HCT116 (cell line): ENCODE results near the gene PCBP3. TPM values are rescaled to one million over a fixed set of nuclear protein-coding genes. Genes with fewer than 3 reads are reported as not detected.

ENCODE experiments used
- ATAC-seq: fragments of 200-7000 bp; cut with Tn5 transposase; 2 replicates; pipeline ENCODE4 v1.9.1; 2020; ENCODE audit warnings: mild to moderate bottlenecking, moderate library complexity
- BruUV-seq: library from RNA; stranded (reverse); fragments of 400-500 nt; replicated peaks from 2 replicates; lab custom pipeline; 2021; lab: Mats Ljungman, UMichigan
- CTCF ChIA-PET: fragments of 300-600 bp; sonication (Branson Sonifier 250); formaldehyde crosslinking; loops from one replicate; lab custom pipeline; 2021; ENCODE audit warnings: antibody characterized with exemption; lab: Charles Lee
- POLR2A ChIA-PET: fragments of 300-600, 350-600 bp; sonication (Branson Sonifier 250); formaldehyde crosslinking; loops from one replicate; lab custom pipeline; 2021; ENCODE audit warnings: antibody characterized with exemption; lab: Charles Lee
- RAD21 ChIA-PET, 2 experiments: fragments of 300-600 bp; sonication (Branson Sonifier 250); formaldehyde crosslinking; loops; one replicate each; lab custom pipeline; 2023; ENCODE audit warnings: low total read pairs in 2 of 2; ENCODE audit not compliant: uncharacterized antibody in 2 of 2, unreplicated experiment in 2 of 2, low non-redundant PET in 1 of 2; lab: Charles Lee
- DNase-seq: peaks from one replicate; pipeline ENCODE4 v3.0.0-alpha.2; 2010; ENCODE audit warnings: low read depth, low spot score
- H2AFZ ChIP-seq: fragments of 200-600 bp; shearing (Covaris generic), sonication (generic); 2 replicates; pipeline ENCODE4 v1.6.1; 2017; ENCODE audit warnings: low read depth, mixed run types, mixed read lengths, antibody characterized with exemption, low read length; ENCODE audit not compliant: poor library complexity, severe bottlenecking
- H3K27ac ChIP-seq: 2 replicates; pipeline ENCODE4 v1.5.1; 2012; ENCODE audit warnings: low read depth, low read length
- H3K27me3 ChIP-seq: fragments of 200-600 bp; sonication (generic); 2 replicates; pipeline ENCODE4 v1.6.1; 2016; ENCODE audit warnings: mixed run types, low read length, mixed read lengths; ENCODE audit not compliant: insufficient read depth
- H3K36me3 ChIP-seq, 2 experiments: fragments of 200-500 bp in 1 of 2; fragments of 200-600 bp in 1 of 2; sonication (Bioruptor generic) in 1 of 2; sonication (generic) in 1 of 2; 2 replicates each; pipeline versions ENCODE4 v1.5.1 to v1.6.1; 2014 to 2016; ENCODE audit warnings: low read length in 2 of 2, inconsistent platforms in 1 of 2, mixed read lengths in 1 of 2, mixed run types in 1 of 2; ENCODE audit not compliant: insufficient read depth in 2 of 2, control insufficient read depth in 1 of 2
- H3K4me1 ChIP-seq, 2 experiments: fragments of 200-600 bp in 1 of 2; sonication (generic) in 1 of 2; 2 replicates each; pipeline versions ENCODE4 v1.5.1 to v1.6.1; 2012 to 2017; ENCODE audit warnings: low read length in 2 of 2, inconsistent platforms in 1 of 2, mild to moderate bottlenecking in 1 of 2, mixed read lengths in 1 of 2, mixed run types in 1 of 2, moderate library complexity in 1 of 2; ENCODE audit not compliant: insufficient read depth in 2 of 2, control insufficient read depth in 1 of 2
- H3K4me2 ChIP-seq: fragments of 200-600 bp; sonication (generic); 2 replicates; pipeline ENCODE4 v1.6.1; 2017; ENCODE audit warnings: mixed run types, low read length, mixed read lengths
- H3K4me3 ChIP-seq, 2 experiments: fragments of 200-600 bp in 1 of 2; sonication (generic) in 1 of 2; replicated peaks in 1 of 2; 2 replicates each; pipeline ENCODE4 v1.5.1; 2011 to 2016; ENCODE audit warnings: low read length in 2 of 2, control low read depth in 1 of 2, low read depth in 1 of 2, mild to moderate bottlenecking in 1 of 2, mixed read lengths in 1 of 2, mixed run types in 1 of 2
- H3K79me2 ChIP-seq: fragments of 200-600 bp; sonication (generic); 2 replicates; pipeline ENCODE4 v1.6.1; 2017; ENCODE audit warnings: mild to moderate bottlenecking, mixed run types, low read length, moderate library complexity, mixed read lengths; ENCODE audit not compliant: insufficient read depth
- H3K9ac ChIP-seq: fragments of 200-600 bp; sonication (generic); 2 replicates; pipeline ENCODE4 v1.6.1; 2016; ENCODE audit warnings: low read length, mixed read lengths
- H3K9me2 ChIP-seq: fragments of 200-600 bp; sonication (generic), shearing (Covaris generic); 2 replicates; pipeline ENCODE4 v1.6.1; 2017; ENCODE audit warnings: mixed run types, mild to moderate bottlenecking, moderate library complexity; ENCODE audit not compliant: insufficient read depth
- H3K9me3 ChIP-seq, 2 experiments: fragments of 200-500 bp in 1 of 2; fragments of 200-600 bp in 1 of 2; sonication (Bioruptor generic) in 1 of 2; sonication (generic) in 1 of 2; 2 replicates each; pipeline ENCODE4 v1.6.1; 2014 to 2017; ENCODE audit warnings: low read length in 2 of 2, mixed read lengths in 2 of 2, inconsistent platforms in 1 of 2, low read depth in 1 of 2, mild to moderate bottlenecking in 1 of 2, mixed run types in 1 of 2, moderate library complexity in 1 of 2; ENCODE audit not compliant: control insufficient read depth in 1 of 2, insufficient read depth in 1 of 2
- H4K20me1 ChIP-seq: fragments of 200-600 bp; sonication (generic), shearing (Covaris generic); 2 replicates; pipeline ENCODE4 v1.6.1; 2017; ENCODE audit warnings: mixed run types, mild to moderate bottlenecking, moderate library complexity; ENCODE audit not compliant: insufficient read depth
- CBX3 ChIP-seq: IDR thresholded peaks from 2 replicates; pipeline ENCODE4 v1.6.1; 2012; ENCODE audit warnings: low read depth
- CEBPB ChIP-seq: IDR thresholded peaks from 2 replicates; pipeline ENCODE4 v1.6.1; 2012; ENCODE audit warnings: low read depth
- ELF1 ChIP-seq: IDR thresholded peaks from 2 replicates; pipeline ENCODE4 v1.6.1; 2012; ENCODE audit warnings: low read depth, borderline replicate concordance
- EZH2 ChIP-seq: fragments of 200-600 bp; sonication (generic); IDR thresholded peaks from 2 replicates; pipeline ENCODE4 v1.6.1; 2017; ENCODE audit warnings: antibody characterized with exemption, mixed run types
- EZH2phosphoT487 ChIP-seq: fragments of 200-600 bp; IDR thresholded peaks from 2 replicates; pipeline ENCODE4 v1.6.1; 2018; ENCODE audit warnings: antibody characterized with exemption, borderline replicate concordance
- FOSL1 ChIP-seq: IDR thresholded peaks from 2 replicates; pipeline ENCODE4 v1.6.1; 2012; ENCODE audit warnings: low read depth
- JUND ChIP-seq: IDR thresholded peaks from 2 replicates; pipeline ENCODE4 v1.6.1; 2012
- POLR2AphosphoS5 ChIP-seq: IDR thresholded peaks from 2 replicates; pipeline ENCODE4 v1.6.1; 2011; ENCODE audit warnings: mild to moderate bottlenecking, low read depth, low read length, moderate library complexity
- SIN3A ChIP-seq: IDR thresholded peaks from 2 replicates; pipeline ENCODE4 v1.6.1; 2012; ENCODE audit warnings: low read depth
- SP1 ChIP-seq: IDR thresholded peaks from 2 replicates; pipeline ENCODE4 v1.6.1; 2012; ENCODE audit warnings: low read depth
- YY1 ChIP-seq: IDR thresholded peaks from 2 replicates; pipeline ENCODE4 v1.6.1; 2011; ENCODE audit warnings: low read length, low read depth, moderate library complexity, mild to moderate bottlenecking; ENCODE audit not compliant: insufficient replicate concordance; ENCODE audit errors: extremely low read depth
- ZFX ChIP-seq: fragments of 450-650 bp; IDR thresholded peaks from 2 replicates; pipeline ENCODE4 v1.6.1; 2017
- ZNF274 ChIP-seq: fragments of 200-500 bp; sonication (Bioruptor generic); IDR thresholded peaks from 2 replicates; pipeline ENCODE4 v1.6.1; 2014; ENCODE audit warnings: mild to moderate bottlenecking, low read depth, low read length, inconsistent platforms
- intact Hi-C: fragments of 100-400 bp; cut with micrococcal nuclease; formaldehyde crosslinking; loops from 2 replicates; pipeline ENCODE4 v1.10.0; 2022
- total RNA-seq: library from RNA; stranded (reverse); gene quantifications from one replicate; pipeline ENCODE4 v1.2.1, GENCODE V29; 2021; ENCODE audit not compliant: unreplicated experiment
- TF ChIP-seq, protein P1 (sequence below): IDR thresholded peaks from 2 replicates; pipeline ENCODE4 v1.6.1; 2012

Gene PCBP3
- total RNA-seq, 1 experiment from 2014 or later: 3.1 TPM

- peak overlapping the region; percentile 47 to 60 for H3K4me3 ChIP-seq
- ChIA-PET RAD21 (interaction anchor here in 1 of 2 experiments (1.1 kb wide), 1 partner anchor 169 kb away, joined by 5 read pairs; no protein-coding TSS in a partner anchor), POLR2A (interaction anchor here (0.6 to 0.7 kb wide), 4 partner anchors 36 to 258 kb away, joined by 3 to 5 read pairs (median 4); no protein-coding TSS in a partner anchor), CTCF (interaction anchor here (0.7 to 1.4 kb wide), 10 partner anchors 40 to 661 kb away, joined by 3 to 18 read pairs (median 3); partner anchors contain the start of genes MCM3AP, PRMT2 and YBEY)
- peaks cover 23 to 43% of the 10 kb centered on the region in 2 experiments for H3K4me1 ChIP-seq
- H3K9ac ChIP-seq: peak overlapping the region; percentile 71
- peak overlapping the region; percentile 38 for H2AFZ ChIP-seq
- no TSS peak for BruUV-seq
- H3K27me3 ChIP-seq: no peaks in the 10 kb centered on the region
- no peaks in the 10 kb centered on the region for H4K20me1 ChIP-seq
- ATAC-seq (peak; percentile 48), DNase-seq (peak; percentile 36)
- no peaks in the 10 kb centered on the region for H3K36me3 ChIP-seq
- H3K9me3 ChIP-seq: no peaks in the 10 kb centered on the region
- H3K27ac ChIP-seq: peak overlapping the region; percentile 93
- H3K9me2 ChIP-seq: no peaks in the 10 kb centered on the region
- intact Hi-C loops: loop anchor here (5.0 to 10.0 kb wide), 4 partner anchors 128 to 350 kb away; partner anchors contain the start of genes C21orf58 and PCNT
- TF ChIP-seq ZFX (peak; percentile 80), SP1 (no peak)
- peak overlapping the region; percentile 95 for H3K4me2 ChIP-seq
- no peaks in the 10 kb centered on the region for H3K79me2 ChIP-seq
Observed at GRCh38 chr21:45974073-45975019, 330.8 kb downstream of the PCBP3 start.

DNA sequence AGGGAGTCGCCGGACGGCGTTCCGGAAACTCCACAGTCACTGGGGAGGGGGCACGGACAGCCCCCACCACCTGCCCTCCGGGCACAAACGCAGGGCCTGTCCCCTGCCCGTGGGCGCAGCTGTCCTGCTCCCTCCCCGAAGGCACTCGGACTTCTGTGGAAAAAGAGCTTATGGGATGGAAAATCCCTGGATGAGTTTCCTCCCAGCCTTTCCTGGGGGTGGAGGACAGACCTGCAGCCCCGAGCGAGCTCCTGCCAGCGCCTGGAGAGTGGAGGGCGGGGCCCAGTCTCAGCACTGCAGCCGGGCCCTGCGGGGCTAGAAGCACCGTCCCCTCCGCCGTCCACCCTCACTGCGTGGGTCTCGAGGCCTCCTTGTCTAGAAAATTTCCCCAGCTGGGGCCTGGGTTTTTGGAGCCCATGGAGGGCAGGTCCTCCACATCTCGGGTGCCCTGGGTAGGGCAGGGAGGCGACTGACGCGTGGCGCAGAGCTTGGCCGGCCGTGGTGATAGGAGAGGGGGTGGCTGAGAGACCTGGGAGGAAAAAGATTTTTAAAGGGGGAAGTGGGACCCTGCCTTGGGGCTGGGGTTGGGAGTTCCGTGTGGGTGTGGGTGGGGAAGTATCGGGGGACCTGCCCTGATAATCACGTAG lies 331.6 kb downstream of the PCBP3 start:
- peaks cover 23 to 44% of the 10 kb centered on the region in 2 experiments for H3K4me1 ChIP-seq
- no peaks in the 10 kb centered on the region for H3K27me3 ChIP-seq
- H2AFZ ChIP-seq: peak overlapping the region; percentile 38
- ChIA-PET POLR2A (interaction anchor here (0.7 kb wide), 1 partner anchor 36 kb away, joined by 4 read pairs; no protein-coding TSS in a partner anchor), RAD21 (no interaction called here), CTCF (interaction anchor here (0.8 to 1.0 kb wide), 2 partner anchors 168 to 178 kb away, joined by 3 to 5 read pairs; no protein-coding TSS in a partner anchor)
- no peaks in the 10 kb centered on the region for H3K36me3 ChIP-seq
- no peak for TF ChIP-seq FOSL1
- TF ChIP-seq SP1: no peak
- no peak for TF ChIP-seq CBX3
- TF ChIP-seq YY1: no peak
- no peak for TF ChIP-seq ZNF274
- TF ChIP-seq SIN3A: no peak
- TF ChIP-seq ELF1: no peak
- no peak for TF ChIP-seq EZH2phosphoT487
- TF ChIP-seq CEBPB: no peak
- TF ChIP-seq EZH2: no peak
- no peak; the same call in 1 of the 2 replicates for TF ChIP-seq POLR2AphosphoS5
- TF ChIP-seq, protein P1, sequence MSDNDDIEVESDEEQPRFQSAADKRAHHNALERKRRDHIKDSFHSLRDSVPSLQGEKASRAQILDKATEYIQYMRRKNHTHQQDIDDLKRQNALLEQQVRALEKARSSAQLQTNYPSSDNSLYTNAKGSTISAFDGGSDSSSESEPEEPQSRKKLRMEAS: no peak
- TF ChIP-seq JUND: no peak
- peak overlapping the region; percentile 71 for H3K9ac ChIP-seq
- intact Hi-C loops: loop anchor here (10.0 kb wide), 1 partner anchor 350 kb away; the partner anchor contains the start of genes C21orf58 and PCNT
- no peaks in the 10 kb centered on the region for H3K9me2 ChIP-seq
- peak; percentile 51 for ATAC-seq
- peak overlapping the region; percentile 93 for H3K27ac ChIP-seq
- H4K20me1 ChIP-seq: no peaks in the 10 kb centered on the region
- peak overlapping the region; percentile 47 to 60 for H3K4me3 ChIP-seq
- no peaks in the 10 kb centered on the region for H3K79me2 ChIP-seq
- no peaks in the 10 kb centered on the region for H3K9me3 ChIP-seq
- peak overlapping the region; percentile 95 for H3K4me2 ChIP-seq
- peak; percentile 10 for DNase-seq
- no TSS peak for BruUV-seq
